Activated CD8-positive, alpha-beta memory T cell treated with anti-CD3 and anti-CD28 coated beads for 1 hour (primary cell): ENCODE measurements around the gene FAM114A2.

Experiments used
- DNase-seq, 2 donors: peaks; one replicate each; pipeline ENCODE4 v3.0.0-alpha.2; 2020; ENCODE audit warnings: low read depth in 1 of 2; ENCODE audit errors: extremely low read depth in 1 of 2

Gene FAM114A2

DNA sequence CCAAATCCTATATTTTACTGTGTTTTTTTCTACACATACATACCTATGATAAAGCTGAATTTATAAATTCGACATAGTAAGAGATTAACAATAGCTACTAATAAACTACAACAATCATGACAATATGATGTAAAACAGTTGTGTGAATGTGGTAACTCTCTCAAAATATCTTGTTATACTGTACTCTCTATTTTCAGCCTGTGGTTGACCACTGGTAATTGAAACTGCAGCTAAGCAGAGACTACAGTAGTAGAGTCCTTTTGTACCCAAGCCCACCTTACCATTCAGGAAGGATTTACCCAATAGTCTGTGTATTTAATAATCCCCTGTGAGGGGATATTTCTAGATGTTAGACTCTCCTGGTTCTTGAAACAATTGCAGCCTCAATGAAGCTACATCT, 86.7 kb downstream of the FAM114A2 start:
- no peak for DNase-seq

DNA sequence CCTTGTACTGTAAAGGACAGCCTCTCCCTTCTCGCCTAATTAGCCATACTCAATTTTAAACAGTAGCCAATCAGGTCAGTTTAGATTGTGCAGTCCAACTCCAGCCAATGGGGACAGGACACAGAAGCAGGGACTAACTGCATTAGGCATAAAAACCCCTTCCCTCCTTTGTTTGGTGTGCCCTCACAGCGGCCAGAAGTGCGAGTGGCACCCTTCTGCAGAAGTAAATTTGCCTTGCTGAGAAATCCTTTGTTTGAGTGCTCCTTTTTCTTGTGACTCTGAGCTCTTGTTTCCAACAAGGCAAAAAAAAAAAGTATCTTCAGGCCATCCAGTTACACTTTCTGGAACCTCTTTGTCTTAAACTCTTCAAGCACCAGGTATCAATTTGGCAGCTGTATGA, 97.4 kb downstream of the FAM114A2 start:
- no peak for DNase-seq
